ENCODE results near the gene TMEM165.

The TMEM165 gene

DNA sequence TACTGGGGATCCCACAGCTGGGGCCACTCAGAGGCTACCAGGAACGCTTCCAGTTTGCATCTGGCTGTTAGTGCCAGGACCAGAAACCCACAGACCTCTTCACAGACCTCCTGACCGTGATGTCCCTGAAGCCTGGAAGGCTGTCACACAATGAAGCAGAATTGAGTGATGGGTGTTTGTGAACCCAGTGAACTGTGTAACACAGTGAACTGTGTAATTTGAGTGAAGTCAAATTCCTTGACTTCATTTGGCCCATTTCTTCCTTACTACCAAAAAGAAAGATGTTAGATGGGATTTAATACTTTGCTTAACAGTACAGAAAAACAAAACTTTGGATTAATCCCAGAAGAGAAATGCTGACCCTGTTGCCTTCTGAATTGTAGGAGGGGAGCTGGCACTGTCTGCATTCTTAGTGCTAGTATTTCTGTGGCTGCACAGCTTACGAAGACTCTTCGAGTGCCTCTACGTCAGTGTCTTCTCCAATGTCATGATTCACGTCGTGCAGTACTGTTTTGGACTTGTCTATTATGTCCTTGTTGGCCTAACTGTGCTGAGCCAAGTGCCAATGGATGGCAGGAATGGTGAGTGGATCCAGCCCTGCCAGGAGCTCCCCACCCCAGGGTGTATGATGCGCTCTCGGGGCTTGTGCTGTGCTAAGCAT lies 31.9 kb upstream of the TMEM165 start:
- Histone ChIP-seq H3K9me3 (ENCODE audit: insufficient read depth, low read length) (no peaks in the 10 kb centered on the region), H3K36me3 (ENCODE audit: low read length) (no peaks in the 10 kb centered on the region), H3K79me2 (ENCODE audit: insufficient read depth, low read length) (no peaks in the 10 kb centered on the region), H3K9ac (ENCODE audit: low read length) (no peak overlapping the region), H3K4me2 (ENCODE audit: low read depth, low read length, poor library complexity, severe bottlenecking) (no peak overlapping the region), H3K9me2 (replicated peaks; ENCODE audit: insufficient read depth, low read length) (no peaks in the 10 kb centered on the region), H3F3A (ENCODE audit: insufficient read depth) (no peaks in the 10 kb centered on the region), H4K20me1 (ENCODE audit: low read depth, low read length) (no peaks in the 10 kb centered on the region), H3K27ac (ENCODE audit: low read depth, low read length) (no peak overlapping the region), H3K27me3 (ENCODE audit: low read length) (no peaks in the 10 kb centered on the region), H2AFZ (ENCODE audit: low read depth, low read length, severe bottlenecking) (no peak overlapping the region), H3K4me3 (ENCODE audit: insufficient read depth, low read length, poor library complexity, severe bottlenecking) (no peak overlapping the region)
- TF ChIP-seq, protein P1, sequence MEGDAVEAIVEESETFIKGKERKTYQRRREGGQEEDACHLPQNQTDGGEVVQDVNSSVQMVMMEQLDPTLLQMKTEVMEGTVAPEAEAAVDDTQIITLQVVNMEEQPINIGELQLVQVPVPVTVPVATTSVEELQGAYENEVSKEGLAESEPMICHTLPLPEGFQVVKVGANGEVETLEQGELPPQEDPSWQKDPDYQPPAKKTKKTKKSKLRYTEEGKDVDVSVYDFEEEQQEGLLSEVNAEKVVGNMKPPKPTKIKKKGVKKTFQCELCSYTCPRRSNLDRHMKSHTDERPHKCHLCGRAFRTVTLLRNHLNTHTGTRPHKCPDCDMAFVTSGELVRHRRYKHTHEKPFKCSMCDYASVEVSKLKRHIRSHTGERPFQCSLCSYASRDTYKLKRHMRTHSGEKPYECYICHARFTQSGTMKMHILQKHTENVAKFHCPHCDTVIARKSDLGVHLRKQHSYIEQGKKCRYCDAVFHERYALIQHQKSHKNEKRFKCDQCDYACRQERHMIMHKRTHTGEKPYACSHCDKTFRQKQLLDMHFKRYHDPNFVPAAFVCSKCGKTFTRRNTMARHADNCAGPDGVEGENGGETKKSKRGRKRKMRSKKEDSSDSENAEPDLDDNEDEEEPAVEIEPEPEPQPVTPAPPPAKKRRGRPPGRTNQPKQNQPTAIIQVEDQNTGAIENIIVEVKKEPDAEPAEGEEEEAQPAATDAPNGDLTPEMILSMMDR (IDR thresholded peaks at IDR 0.05; ENCODE audit: insufficient read depth, low read length, poor library complexity, severe bottlenecking): no peak
- no peak for TF ChIP-seq EZH2phosphoT487 (conservative IDR thresholded peaks at IDR 0.05; ENCODE audit: low read length)

DNA sequence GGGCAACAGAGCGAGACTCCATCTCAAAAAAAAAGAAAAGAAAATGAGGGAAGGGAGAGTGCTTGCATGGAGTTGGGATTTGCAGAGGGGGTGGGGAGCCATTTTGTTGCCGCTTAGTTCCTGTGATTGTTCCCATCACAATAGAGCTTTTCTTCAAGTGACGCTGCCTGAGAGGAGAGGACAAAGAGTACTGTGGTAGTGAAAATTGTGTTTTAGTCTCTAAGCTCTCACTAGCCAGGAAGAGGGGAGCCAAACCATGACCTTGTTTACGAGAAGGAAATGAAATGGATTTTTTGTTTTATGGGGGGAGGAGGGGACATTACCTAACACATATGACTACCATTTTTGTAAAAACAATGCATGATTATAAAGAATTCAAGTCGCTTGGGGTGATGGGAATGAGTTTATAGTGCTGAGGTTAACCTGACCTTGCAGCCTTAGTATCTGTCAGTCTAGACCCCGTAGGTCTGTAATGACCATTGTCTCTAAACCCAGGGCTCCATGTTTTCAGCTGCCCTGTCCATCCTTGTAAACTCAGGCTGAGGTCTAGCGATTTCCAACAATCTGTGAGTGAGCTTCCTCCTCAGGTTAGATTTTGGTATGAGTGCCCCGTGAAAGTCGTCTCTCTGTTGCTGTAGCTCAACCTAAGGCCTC lies 30.9 kb upstream of the TMEM165 start:
- no peak overlapping the region for H2AFZ ChIP-seq (ENCODE audit: low read depth, low read length, severe bottlenecking)
- no peak overlapping the region for H3K27ac ChIP-seq (ENCODE audit: low read depth, low read length)
- no peaks in the 10 kb centered on the region for H3K36me3 ChIP-seq (ENCODE audit: low read length)
- H3F3A ChIP-seq (ENCODE audit: insufficient read depth): no peaks in the 10 kb centered on the region
- H3K79me2 ChIP-seq (ENCODE audit: insufficient read depth, low read length): no peaks in the 10 kb centered on the region
- H3K4me2 ChIP-seq (ENCODE audit: low read depth, low read length, poor library complexity, severe bottlenecking): no peak overlapping the region
- no peaks in the 10 kb centered on the region for H3K27me3 ChIP-seq (ENCODE audit: low read length)
- no peaks in the 10 kb centered on the region for H4K20me1 ChIP-seq (ENCODE audit: low read depth, low read length)
- H3K9me2 ChIP-seq (replicated peaks; ENCODE audit: insufficient read depth, low read length): no peaks in the 10 kb centered on the region
- no peak overlapping the region for H3K4me3 ChIP-seq (ENCODE audit: insufficient read depth, low read length, poor library complexity, severe bottlenecking)
- no peak overlapping the region for H3K9ac ChIP-seq (ENCODE audit: low read length)
- H3K9me3 ChIP-seq (ENCODE audit: insufficient read depth, low read length): no peaks in the 10 kb centered on the region
- TF ChIP-seq, protein P1 (IDR thresholded peaks at IDR 0.05; ENCODE audit: insufficient read depth, low read length, poor library complexity, severe bottlenecking): no peak
- no peak for TF ChIP-seq EZH2phosphoT487 (conservative IDR thresholded peaks at IDR 0.05; ENCODE audit: low read length)

DNA sequence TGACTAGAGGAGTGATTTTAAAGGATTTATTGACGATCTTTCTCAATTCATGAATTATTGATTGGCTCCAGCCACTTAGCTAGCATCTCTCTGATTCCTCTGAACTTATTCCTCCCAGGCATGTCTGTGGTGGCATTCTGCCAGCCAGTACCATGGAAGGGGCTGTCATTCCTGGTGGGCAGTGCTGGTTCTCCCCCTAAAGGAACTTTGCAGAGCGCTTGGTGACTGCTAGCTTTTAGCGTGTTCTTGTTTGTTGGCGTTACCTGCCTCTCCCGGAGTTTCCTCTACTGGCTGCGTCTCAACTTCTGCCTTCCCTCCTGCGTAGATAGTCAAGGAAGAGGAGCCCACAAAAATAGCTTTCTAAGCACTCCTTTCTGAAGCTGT lies 30.4 kb upstream of the TMEM165 start:
- no peaks in the 10 kb centered on the region for H3F3A ChIP-seq (ENCODE audit: insufficient read depth)
- H3K79me2 ChIP-seq (ENCODE audit: insufficient read depth, low read length): no peaks in the 10 kb centered on the region
- H3K9me3 ChIP-seq (ENCODE audit: insufficient read depth, low read length): no peaks in the 10 kb centered on the region
- no peak overlapping the region for H3K4me2 ChIP-seq (ENCODE audit: low read depth, low read length, poor library complexity, severe bottlenecking)
- H3K9ac ChIP-seq (ENCODE audit: low read length): no peak overlapping the region
- no peak for TF ChIP-seq EZH2phosphoT487 (conservative IDR thresholded peaks at IDR 0.05; ENCODE audit: low read length)
- TF ChIP-seq, protein P1 (IDR thresholded peaks at IDR 0.05; ENCODE audit: insufficient read depth, low read length, poor library complexity, severe bottlenecking): no peak
- H4K20me1 ChIP-seq (ENCODE audit: low read depth, low read length): no peaks in the 10 kb centered on the region
- no peaks in the 10 kb centered on the region for H3K36me3 ChIP-seq (ENCODE audit: low read length)
- H2AFZ ChIP-seq (ENCODE audit: low read depth, low read length, severe bottlenecking): no peak overlapping the region
- no peaks in the 10 kb centered on the region for H3K27me3 ChIP-seq (ENCODE audit: low read length)
- no peak overlapping the region for H3K27ac ChIP-seq (ENCODE audit: low read depth, low read length)
- H3K4me3 ChIP-seq (ENCODE audit: insufficient read depth, low read length, poor library complexity, severe bottlenecking): no peak overlapping the region
- H3K9me2 ChIP-seq (replicated peaks; ENCODE audit: insufficient read depth, low read length): no peaks in the 10 kb centered on the region
